Ovary (tissue), 3 donors: ENCODE results near the gene TSPAN7.

Experiments used
- CTCF ChIP-seq, 3 donors: fragments of 450-650 bp in 2 of 3; fragments of 200-600 bp in 1 of 3; IDR thresholded peaks; one replicate each; pipeline versions ENCODE4 v1.5.1 to v1.8.0; 2016 to 2022; ENCODE audit warnings: antibody characterized with exemption in 3 of 3, mild to moderate bottlenecking in 1 of 3
- EP300 ChIP-seq: sonication (generic); formaldehyde crosslinking; IDR thresholded peaks from one replicate; pipeline ENCODE4 v1.6.1; 2017; ENCODE audit warnings: antibody characterized with exemption
- POLR2A ChIP-seq: fragments of 450-650 bp; IDR thresholded peaks from one replicate; pipeline ENCODE4 v1.6.1; 2017; ENCODE audit warnings: antibody characterized with exemption, mild to moderate bottlenecking, moderate library complexity
- donor health status: DM: no; HTN: no; CAD: no.

GRCh38 chrX:38697461-38697860 is 136.1 kb downstream of the TSPAN7 start:
- TF ChIP-seq POLR2A, result no peak
- TF ChIP-seq CTCF (IDR thresholded peaks at IDR 0.05), result no peak
- TF ChIP-seq EP300, result no peak
